ENCODE data around the gene PROB1. TPM values are rescaled to one million over a fixed set of nuclear protein-coding genes. Genes with fewer than 3 reads are reported as not detected.
A peak's percentile ranks its signal among the peaks of the same experiment; 100 is the strongest.
"Not testable (repeated sequence)": the region's sequence is repeated elsewhere in the genome, so short reads cannot be mapped to it uniquely, and the experiment has no call there.

The PROB1 gene
- polyA plus RNA-seq (ENCODE audit: insufficient read length in 3 of 3): 1 to 10 TPM; 2.4 to 4.3 (median 3.4) TPM
- long read RNA-seq, donor 1, full-length matches to known transcripts: 10 of 10 reads
- long read RNA-seq, donor 1, partial matches to known transcripts: 0 of 10 reads
- long read RNA-seq, donor 1, other reads (novel, unspliced or antisense): 0 of 10 reads
- long read RNA-seq, donor 2, full-length matches to known transcripts: 14 of 14 reads
- long read RNA-seq, donor 2, partial matches to known transcripts: 0 of 14 reads
- long read RNA-seq, donor 2, other reads (novel, unspliced or antisense): 0 of 14 reads
- long read RNA-seq, donor 3, full-length matches to known transcripts: 9 of 9 reads
- long read RNA-seq, donor 3, partial matches to known transcripts: 0 of 9 reads
- long read RNA-seq, donor 3, other reads (novel, unspliced or antisense): 0 of 9 reads
- long read RNA-seq, donor 4, full-length matches to known transcripts: 8 of 8 reads
- long read RNA-seq, donor 4, partial matches to known transcripts: 0 of 8 reads
- long read RNA-seq, donor 4, other reads (novel, unspliced or antisense): 0 of 8 reads
- long read RNA-seq, donor 5: 0 reads
- long read RNA-seq, donor 6, full-length matches to known transcripts: 8 of 8 reads
- long read RNA-seq, donor 6, partial matches to known transcripts: 0 of 8 reads
- long read RNA-seq, donor 6, other reads (novel, unspliced or antisense): 0 of 8 reads
- long read RNA-seq, donor 7, full-length matches to known transcripts: 4 of 4 reads
- long read RNA-seq, donor 7, partial matches to known transcripts: 0 of 4 reads
- long read RNA-seq, donor 7, other reads (novel, unspliced or antisense): 0 of 4 reads
- long read RNA-seq, donor 8: 0 reads
- long read RNA-seq, donor 9, full-length matches to known transcripts: 7 of 7 reads
- long read RNA-seq, donor 9, partial matches to known transcripts: 0 of 7 reads
- long read RNA-seq, donor 9, other reads (novel, unspliced or antisense): 0 of 7 reads
- long read RNA-seq, donor 10, full-length matches to known transcripts: 3 of 3 reads
- long read RNA-seq, donor 10, partial matches to known transcripts: 0 of 3 reads
- long read RNA-seq, donor 10, other reads (novel, unspliced or antisense): 0 of 3 reads
- long read RNA-seq, donor 11, full-length matches to known transcripts: 2 of 2 reads
- long read RNA-seq, donor 11, partial matches to known transcripts: 0 of 2 reads
- long read RNA-seq, donor 11, other reads (novel, unspliced or antisense): 0 of 2 reads
- long read RNA-seq, donor 12, full-length matches to known transcripts: 1 of 1 reads
- long read RNA-seq, donor 12, partial matches to known transcripts: 0 of 1 reads
- long read RNA-seq, donor 12, other reads (novel, unspliced or antisense): 0 of 1 reads
- long read RNA-seq, donor 13: 0 reads
- long read RNA-seq, donor 14, full-length matches to known transcripts: 1 of 1 reads
- long read RNA-seq, donor 14, partial matches to known transcripts: 0 of 1 reads
- long read RNA-seq, donor 14, other reads (novel, unspliced or antisense): 0 of 1 reads
- long read RNA-seq, donor 15, full-length matches to known transcripts: 5 of 5 reads
- long read RNA-seq, donor 15, partial matches to known transcripts: 0 of 5 reads
- long read RNA-seq, donor 15, other reads (novel, unspliced or antisense): 0 of 5 reads
- long read RNA-seq, donor 16, full-length matches to known transcripts: 17 of 17 reads
- long read RNA-seq, donor 16, partial matches to known transcripts: 0 of 17 reads
- long read RNA-seq, donor 16, other reads (novel, unspliced or antisense): 0 of 17 reads

GRCh38 chr5:139394654-139395566 is at the start of gene PROB1:
Gene PROB1 (minus strand): TSS chr5:139395104. CDS start chr5:139395081, 23 bp downstream.
- DNase-seq (ENCODE audit: extremely low read depth in 1 of 11, low read depth in 9 of 11, low spot score in 4 of 11): peak in 1 of 11 donors; percentile 29

- no peak for DNase-seq (ENCODE audit: extremely low read depth in 1 of 11, low read depth in 9 of 11, low spot score in 4 of 11)
These were observed 49.0 kb upstream of the PROB1 start for GRCh38 chr5:139443831-139444453.

- DNase-seq (ENCODE audit: extremely low read depth in 1 of 11, low read depth in 9 of 11, low spot score in 4 of 11): not testable (repeated sequence)
These were observed 45.5 kb upstream of the PROB1 start for GRCh38 chr5:139440416-139440815.

DNA sequence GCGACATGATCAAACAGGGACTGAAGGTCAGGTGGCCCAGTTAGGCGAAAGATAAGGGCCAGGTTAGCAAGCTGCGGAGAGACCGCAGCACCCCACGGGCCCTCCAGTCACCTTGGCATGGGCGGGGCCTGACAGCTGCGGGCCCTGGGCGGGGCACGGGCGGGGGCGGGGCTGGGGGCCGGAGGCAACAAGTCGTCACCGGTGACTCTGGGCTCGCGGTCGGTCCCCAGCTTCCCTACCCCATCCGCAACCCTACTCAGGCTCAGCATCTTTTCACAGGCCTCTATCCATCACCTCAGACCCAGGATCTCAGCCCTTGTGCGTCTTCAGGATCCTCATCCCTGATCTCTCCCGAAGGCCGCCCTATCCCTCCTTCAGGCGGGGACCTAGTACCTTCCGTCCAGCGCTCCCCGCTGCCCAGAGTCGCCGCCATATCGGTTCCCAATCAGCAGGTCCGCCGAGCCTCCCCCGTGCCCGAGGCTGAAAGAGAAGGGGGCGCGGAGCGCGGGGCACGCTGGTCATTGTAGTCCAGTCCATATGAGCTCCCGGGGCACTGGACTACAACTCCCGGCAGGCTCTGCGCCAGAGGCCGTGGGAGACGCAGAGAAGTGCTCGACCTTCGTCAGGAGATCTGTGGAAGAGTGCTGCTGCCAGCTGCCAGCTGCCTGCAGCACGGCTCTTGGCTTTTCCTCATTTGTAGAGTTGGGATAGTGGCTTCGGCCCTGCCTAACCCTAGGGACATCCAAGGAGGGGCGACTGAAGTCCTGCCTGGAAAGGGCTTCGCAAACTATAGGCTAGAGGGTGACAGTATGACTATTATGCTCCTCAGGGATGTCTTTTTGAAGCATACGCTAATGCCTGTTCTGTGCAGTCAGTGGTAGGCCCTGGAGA is 44.4 kb upstream of the PROB1 start, which contains the start of gene DNAJC18:
Gene DNAJC18 (minus strand): TSS at position 513 of the 891 bp plus-strand sequence. CDS start 80 bp downstream, at position 433.
- DNase-seq (ENCODE audit: extremely low read depth in 1 of 11, low read depth in 9 of 11, low spot score in 4 of 11): peak; percentile 80 to 91 (median 88)

DNA sequence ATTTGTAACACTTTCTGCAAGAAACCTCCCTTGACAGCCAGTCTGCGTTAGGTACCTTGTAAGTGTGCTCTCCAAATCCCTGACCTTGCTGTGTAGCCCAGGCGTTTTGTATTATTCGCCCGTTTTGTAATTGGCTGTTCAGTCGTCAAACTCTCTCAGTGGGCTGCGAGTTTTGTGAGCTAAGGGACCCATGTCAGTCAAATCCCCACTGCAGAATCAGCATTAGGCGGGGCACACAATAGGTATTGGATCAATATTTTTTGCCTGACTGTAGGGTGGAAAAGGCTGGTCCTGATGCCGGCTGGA is 43.8 kb upstream of the PROB1 start:
- DNase-seq (ENCODE audit: extremely low read depth in 1 of 11, low read depth in 9 of 11, low spot score in 4 of 11): no peak

DNA sequence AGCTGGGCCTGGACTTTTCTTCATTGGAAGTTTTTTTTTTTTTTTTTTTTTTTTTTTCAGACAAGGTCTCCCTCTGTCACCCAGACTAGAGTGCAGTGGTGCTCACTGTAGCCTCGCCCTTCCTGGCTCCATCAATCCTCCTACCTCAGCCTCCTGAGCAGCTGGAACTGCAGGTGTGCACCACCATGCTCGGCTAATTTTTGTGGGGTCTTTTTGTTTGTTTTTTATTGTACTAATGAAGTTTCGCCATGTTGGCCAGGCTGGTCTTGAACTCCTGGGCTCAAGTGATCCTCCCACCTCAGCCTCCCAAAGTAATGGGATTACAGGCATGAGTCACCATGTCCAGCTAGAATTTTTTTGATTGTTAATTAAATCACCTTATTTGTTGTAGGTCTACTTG is 40.8 kb upstream of the PROB1 start:
- DNase-seq (ENCODE audit: extremely low read depth in 1 of 11, low read depth in 9 of 11, low spot score in 4 of 11): no peak

DNA sequence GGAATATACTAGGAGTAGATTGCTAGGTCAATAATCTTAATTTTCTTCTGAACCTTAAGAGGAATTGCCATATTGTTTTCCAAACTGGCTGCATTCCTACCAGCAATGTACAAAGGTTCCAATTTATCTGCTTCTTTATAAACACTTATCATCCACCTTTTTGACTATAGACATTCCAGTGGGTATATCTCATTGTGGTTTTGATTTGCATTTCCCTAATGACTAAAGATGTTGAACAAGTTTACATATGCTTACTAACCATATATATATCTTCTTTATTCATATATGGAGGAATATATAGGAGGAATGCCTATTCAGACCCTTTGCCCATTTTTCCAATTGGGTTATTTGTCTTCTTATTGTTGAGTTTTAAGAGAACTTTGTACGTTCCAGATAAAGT is 36.8 kb upstream of the PROB1 start:
- no peak for DNase-seq (ENCODE audit: extremely low read depth in 1 of 11, low read depth in 9 of 11, low spot score in 4 of 11)

- DNase-seq (ENCODE audit: extremely low read depth in 1 of 11, low read depth in 9 of 11, low spot score in 4 of 11): no peak
These were observed 35.1 kb upstream of the PROB1 start for GRCh38 chr5:139430015-139430414.

GRCh38 chr5:139426203-139426885 is 31.4 kb upstream of the PROB1 start:
- no peak for DNase-seq (ENCODE audit: extremely low read depth in 1 of 11, low read depth in 9 of 11, low spot score in 4 of 11)

GRCh38 chr5:139425497-139425896 is 30.6 kb upstream of the PROB1 start:
- DNase-seq (ENCODE audit: extremely low read depth in 1 of 11, low read depth in 9 of 11, low spot score in 4 of 11): no peak

DNA sequence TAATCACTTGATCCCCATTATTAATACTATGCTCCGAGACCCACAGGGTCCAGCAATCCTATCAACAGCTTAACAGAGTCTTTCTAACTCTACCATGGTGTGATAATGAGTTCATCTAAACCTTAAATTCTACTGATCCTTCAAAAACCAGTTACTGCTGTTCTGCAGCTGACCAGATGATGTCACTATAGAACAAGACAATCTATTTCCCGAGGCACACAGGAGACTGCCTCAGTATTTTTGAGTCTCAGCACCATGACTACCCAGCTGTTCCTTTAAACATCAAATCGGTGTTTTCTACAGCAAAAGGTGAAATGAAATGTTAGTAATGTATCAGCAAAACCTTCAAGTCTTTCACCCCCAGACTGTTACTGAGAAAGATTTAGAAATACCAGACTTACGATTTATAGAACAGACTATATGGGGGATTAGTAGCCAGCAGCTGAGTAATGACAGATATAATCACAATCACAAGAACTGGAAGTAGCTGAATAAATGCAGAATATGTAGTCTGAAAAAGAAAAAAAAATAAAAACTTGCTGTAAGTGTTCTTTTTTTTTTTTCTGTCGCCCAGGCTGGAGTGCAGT is 27.5 kb upstream of the PROB1 start:
- peak in 8 of 11 donors; percentile 47 to 76 (median 62) for DNase-seq (ENCODE audit: extremely low read depth in 1 of 11, low read depth in 9 of 11, low spot score in 4 of 11)

DNA sequence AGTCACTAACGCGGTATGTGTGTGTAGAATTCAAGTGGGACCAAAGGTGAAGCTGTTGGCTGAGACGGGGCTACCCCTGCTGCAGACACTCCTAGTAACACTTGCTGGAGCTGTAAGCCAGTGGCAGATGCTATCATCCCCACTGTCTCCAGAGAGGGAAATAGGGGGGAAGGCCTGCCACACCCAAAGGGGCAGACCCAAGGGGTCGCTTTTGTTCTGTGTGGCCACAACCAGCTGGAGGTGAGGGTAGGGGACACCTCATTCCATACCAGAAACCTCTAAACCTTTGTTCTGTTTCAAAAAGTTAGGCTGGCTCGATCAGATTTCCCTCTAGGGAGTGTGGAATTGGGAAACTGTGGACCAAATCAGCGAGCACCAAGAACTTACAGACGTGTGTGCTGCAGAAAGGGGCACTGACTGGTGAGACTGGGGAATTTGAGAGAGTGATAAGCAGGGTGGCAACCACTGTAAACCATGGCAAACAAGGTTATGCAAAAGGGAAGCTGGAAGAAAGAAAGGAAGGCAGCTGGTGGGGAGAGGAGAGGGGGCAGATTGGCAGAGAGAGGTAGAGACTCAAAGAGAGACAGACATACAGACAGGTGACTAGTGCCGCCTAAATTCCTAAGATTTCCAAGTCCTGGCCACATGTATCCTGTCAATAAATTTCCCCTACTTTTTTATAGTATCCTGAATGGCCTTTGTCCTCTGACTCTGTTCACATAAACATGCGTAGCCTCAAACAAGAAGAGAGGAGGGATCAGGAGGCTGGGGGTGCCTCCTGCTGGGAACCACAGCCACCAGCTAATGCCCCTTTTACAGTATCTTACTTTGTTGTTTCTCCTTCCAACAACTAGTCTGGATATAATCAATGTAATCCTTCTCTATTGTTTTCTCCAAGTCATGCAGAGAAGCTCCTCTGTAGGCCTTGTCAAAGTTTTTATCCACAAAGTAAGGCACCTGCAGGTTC is 24.6 kb upstream of the PROB1 start:
- DNase-seq (ENCODE audit: extremely low read depth in 1 of 11, low read depth in 9 of 11, low spot score in 4 of 11): no peak

- no peak for DNase-seq (ENCODE audit: extremely low read depth in 1 of 11, low read depth in 9 of 11, low spot score in 4 of 11)
These were observed 23.9 kb upstream of the PROB1 start for GRCh38 chr5:139418793-139419192.

DNA sequence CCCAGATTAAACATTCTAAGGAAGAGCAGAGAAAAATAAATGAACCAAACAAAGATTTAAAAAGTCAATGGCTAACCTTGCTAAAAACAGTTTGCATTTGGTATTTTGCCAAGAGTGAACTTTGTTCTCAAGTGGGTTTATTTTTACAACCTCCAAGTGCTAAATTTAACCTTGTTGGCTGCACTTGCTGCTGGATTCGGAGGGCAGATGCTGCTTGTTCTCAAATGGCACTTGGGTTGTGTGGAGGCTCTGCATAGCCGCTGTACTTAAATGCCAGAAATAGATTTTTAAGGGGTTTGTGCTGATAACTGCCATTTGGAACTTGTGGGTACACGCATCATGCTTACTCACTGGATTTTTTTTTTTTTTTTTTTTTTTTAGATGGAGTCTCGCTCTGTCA is 22.3 kb upstream of the PROB1 start:
- no peak for DNase-seq (ENCODE audit: extremely low read depth in 1 of 11, low read depth in 9 of 11, low spot score in 4 of 11)
